ENCODE measurements around the gene GRAMD1B.

Gene GRAMD1B

DNA sequence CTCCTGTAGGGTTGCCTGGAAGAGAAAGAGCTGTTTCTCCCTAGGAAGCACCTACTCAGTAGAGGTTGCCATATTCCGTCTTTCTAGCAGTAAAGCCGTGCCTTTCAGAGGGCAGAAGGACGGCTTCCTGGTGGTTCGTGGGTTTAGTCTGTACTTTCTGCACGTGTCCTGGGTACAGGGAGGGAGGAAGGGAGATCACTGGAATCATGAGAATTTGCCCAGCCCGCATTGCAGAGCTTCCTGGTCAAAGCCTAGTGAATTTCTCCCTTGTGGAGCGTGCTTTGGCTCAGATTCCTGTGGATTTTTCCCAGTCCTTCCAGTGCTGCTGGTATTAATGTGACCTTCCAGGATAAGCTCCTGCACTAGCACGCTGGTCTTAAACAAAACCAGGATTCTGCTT lies 44.9 kb downstream of the GRAMD1B start:
- no peaks in the 10 kb centered on the region for H3K27me3 ChIP-seq (ENCODE audit: control insufficient read depth in 2 of 2, insufficient read depth in 2 of 2, low read length in 2 of 2)
- no peaks in the 10 kb centered on the region for H3K36me3 ChIP-seq (ENCODE audit: control insufficient read depth in 2 of 2, insufficient read depth in 2 of 2, low read length in 2 of 2)
- H3K4me1 ChIP-seq (ENCODE audit: control insufficient read depth in 2 of 2, insufficient read depth in 2 of 2, low read length in 2 of 2): peaks cover 0 to 2% of the 10 kb centered on the region in 2 donors
- no peak overlapping the region for H3K4me3 ChIP-seq (ENCODE audit: low read length in 2 of 2)
- no peaks in the 10 kb centered on the region for H3K9me3 ChIP-seq (ENCODE audit: control insufficient read depth in 2 of 2, low read length in 2 of 2)
- H3K9ac ChIP-seq (ENCODE audit: low read depth in 1 of 2, low read length in 2 of 2): no peak overlapping the region
- H3K27ac ChIP-seq (ENCODE audit: low read depth in 2 of 2, low read length in 2 of 2): no peak overlapping the region

DNA sequence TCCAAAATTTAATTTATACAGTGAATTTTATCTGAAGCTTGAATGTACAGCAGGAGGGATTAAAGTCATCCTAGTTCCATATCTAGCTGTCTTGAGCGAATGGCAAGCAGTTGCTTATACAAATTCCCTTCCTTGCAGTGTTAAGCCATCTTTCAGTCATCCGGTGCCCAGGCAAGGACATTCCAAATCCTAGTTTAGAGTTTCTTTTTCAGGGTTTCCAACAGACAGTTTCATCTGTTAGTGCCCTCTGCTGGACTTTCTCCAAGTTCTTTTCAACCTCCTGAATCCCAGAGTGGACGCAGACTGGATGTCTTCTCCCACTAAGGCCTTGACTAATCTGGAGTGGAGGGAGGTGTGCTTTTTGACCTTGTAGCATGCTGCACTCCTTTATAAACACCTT lies 45.4 kb downstream of the GRAMD1B start:
- H3K4me1 ChIP-seq (ENCODE audit: control insufficient read depth in 2 of 2, insufficient read depth in 2 of 2, low read length in 2 of 2): peaks cover 0 to 2% of the 10 kb centered on the region in 2 donors
- H3K27me3 ChIP-seq (ENCODE audit: control insufficient read depth in 2 of 2, insufficient read depth in 2 of 2, low read length in 2 of 2): no peaks in the 10 kb centered on the region
- no peak overlapping the region for H3K27ac ChIP-seq (ENCODE audit: low read depth in 2 of 2, low read length in 2 of 2)
- H3K9ac ChIP-seq (ENCODE audit: low read depth in 1 of 2, low read length in 2 of 2): no peak overlapping the region
- no peaks in the 10 kb centered on the region for H3K9me3 ChIP-seq (ENCODE audit: control insufficient read depth in 2 of 2, low read length in 2 of 2)
- no peaks in the 10 kb centered on the region for H3K36me3 ChIP-seq (ENCODE audit: control insufficient read depth in 2 of 2, insufficient read depth in 2 of 2, low read length in 2 of 2)
- no peak overlapping the region for H3K4me3 ChIP-seq (ENCODE audit: low read length in 2 of 2)

DNA sequence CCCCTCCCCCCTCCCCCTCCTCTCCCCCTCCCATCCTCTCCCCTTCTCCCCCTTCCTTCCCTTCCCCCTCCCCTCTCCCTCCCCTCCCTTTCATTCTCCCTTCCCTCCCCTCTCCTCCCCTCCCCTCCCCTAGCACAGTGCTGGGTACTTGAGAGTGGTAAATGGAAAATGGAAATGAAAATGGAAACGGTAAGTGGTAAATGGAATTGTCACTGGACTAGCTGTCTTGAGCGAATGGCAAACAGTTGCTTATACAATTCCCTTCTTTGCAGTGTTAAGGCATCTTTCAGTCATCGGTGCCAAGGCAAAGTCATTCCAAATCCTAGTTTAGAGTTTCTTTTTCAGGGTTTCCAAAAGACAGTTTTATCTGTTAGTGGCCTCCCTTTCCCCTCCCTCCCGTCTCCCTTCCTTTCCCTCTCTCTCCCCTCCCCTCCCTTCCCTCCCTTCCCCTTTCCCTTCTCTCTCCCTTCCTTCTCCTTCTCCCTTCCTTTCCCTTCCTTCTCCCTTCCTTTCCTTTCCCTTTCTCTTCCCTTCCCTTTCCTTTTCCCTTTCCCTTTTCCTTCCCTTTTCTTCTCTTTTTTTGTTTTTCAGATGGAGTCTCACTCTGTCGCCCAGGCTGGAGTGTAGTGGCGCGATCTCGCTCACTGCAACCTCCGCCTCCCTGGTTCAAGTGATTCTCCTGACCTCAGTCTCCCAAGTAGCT lies 47.3 kb downstream of the GRAMD1B start:
- no peak overlapping the region for H3K27ac ChIP-seq (ENCODE audit: low read depth in 2 of 2, low read length in 2 of 2)
- no peaks in the 10 kb centered on the region for H3K36me3 ChIP-seq (ENCODE audit: control insufficient read depth in 2 of 2, insufficient read depth in 2 of 2, low read length in 2 of 2)
- no peaks in the 10 kb centered on the region for H3K9me3 ChIP-seq (ENCODE audit: control insufficient read depth in 2 of 2, low read length in 2 of 2)
- no peaks in the 10 kb centered on the region for H3K27me3 ChIP-seq (ENCODE audit: control insufficient read depth in 2 of 2, insufficient read depth in 2 of 2, low read length in 2 of 2)
- H3K9ac ChIP-seq (ENCODE audit: low read depth in 1 of 2, low read length in 2 of 2): no peak overlapping the region
- H3K4me1 ChIP-seq (ENCODE audit: control insufficient read depth in 2 of 2, insufficient read depth in 2 of 2, low read length in 2 of 2): peaks cover 0 to 2% of the 10 kb centered on the region in 2 donors
- no peak overlapping the region for H3K4me3 ChIP-seq (ENCODE audit: low read length in 2 of 2)

DNA sequence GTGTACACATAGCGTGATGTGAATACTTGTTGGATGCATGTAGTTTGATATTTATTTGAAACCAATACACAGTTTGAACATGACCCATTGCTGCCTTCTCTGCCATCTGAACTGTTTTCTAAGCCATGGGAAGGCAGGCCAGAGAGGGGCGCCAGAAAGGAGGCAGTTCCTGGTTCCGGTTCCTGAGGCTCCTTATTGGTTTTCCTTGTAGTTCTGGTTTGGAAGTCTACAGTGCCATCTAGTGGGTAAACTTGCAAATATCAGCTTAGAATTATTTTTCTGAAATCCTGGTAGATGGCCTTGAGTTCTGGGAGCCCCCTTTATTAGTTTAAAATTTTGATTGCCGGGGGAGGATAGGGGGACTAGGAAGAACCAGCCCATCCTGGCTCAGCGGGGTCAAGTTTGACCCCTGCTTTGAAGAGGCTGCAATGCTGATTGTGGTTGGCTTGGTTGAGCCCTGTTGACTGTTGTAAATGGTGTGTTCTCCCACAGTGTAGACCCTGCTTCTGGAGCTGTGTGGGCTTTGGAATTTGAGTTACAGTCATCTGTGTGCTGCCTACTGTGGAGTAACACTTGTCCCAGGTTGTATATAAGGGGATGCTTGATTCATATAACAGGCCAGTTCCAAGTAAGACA lies 48.4 kb downstream of the GRAMD1B start:
- Histone ChIP-seq H3K4me1 (ENCODE audit: control insufficient read depth in 2 of 2, insufficient read depth in 2 of 2, low read length in 2 of 2) (peaks cover 0 to 2% of the 10 kb centered on the region in 2 donors), H3K27me3 (ENCODE audit: control insufficient read depth in 2 of 2, insufficient read depth in 2 of 2, low read length in 2 of 2) (peaks cover 0 to 2% of the 10 kb centered on the region in 2 donors), H3K4me3 (ENCODE audit: low read length in 2 of 2) (peak overlapping the region in 1 of 2 donors; percentile 16), H3K9ac (ENCODE audit: low read depth in 1 of 2, low read length in 2 of 2) (no peak overlapping the region), H3K9me3 (ENCODE audit: control insufficient read depth in 2 of 2, low read length in 2 of 2) (no peaks in the 10 kb centered on the region), H3K36me3 (ENCODE audit: control insufficient read depth in 2 of 2, insufficient read depth in 2 of 2, low read length in 2 of 2) (no peaks in the 10 kb centered on the region), H3K27ac (ENCODE audit: low read depth in 2 of 2, low read length in 2 of 2) (no peak overlapping the region)

DNA sequence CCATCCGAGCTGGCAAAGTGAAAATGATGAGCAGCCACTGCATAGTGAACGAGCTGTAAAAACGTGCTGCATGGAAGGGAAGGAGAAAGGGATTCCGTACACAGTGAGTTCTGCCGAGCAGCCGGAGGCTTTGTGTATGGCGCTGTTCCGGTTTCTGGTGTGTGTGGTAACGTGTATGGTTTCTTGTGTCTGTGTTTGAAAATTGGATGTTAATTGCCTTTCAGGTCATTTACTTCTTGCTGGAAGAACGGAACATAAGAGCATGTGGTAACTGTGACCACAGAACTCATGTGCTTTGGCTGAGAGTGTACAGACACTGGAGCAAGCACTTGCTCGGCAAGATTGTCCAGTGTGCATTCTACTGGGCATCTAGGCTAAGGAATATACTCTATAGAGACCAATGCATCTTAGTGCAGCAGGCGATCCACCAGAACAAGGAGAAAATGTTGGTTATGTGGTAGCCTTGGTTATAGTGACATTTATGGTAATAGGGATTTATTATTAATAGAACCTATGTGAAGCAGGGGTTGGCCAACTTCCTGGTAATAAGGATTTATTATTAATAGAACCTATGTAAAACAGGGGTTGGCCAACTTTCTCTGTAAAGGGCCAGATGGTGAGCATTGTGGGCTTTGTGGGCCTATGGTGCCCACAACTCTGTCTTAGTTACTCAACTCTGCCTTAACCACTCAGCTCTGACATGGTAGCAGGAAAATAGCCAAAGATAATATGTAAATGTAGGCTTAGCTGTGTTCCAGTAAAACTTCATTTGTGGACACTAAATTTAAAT lies 49.2 kb downstream of the GRAMD1B start:
- no peak overlapping the region for H3K9ac ChIP-seq (ENCODE audit: low read depth in 1 of 2, low read length in 2 of 2)
- H3K4me3 ChIP-seq (ENCODE audit: low read length in 2 of 2): peak overlapping the region; percentile 8 to 16
- H3K9me3 ChIP-seq (ENCODE audit: control insufficient read depth in 2 of 2, low read length in 2 of 2): no peaks in the 10 kb centered on the region
- peaks cover 0 to 2% of the 10 kb centered on the region in 2 donors for H3K4me1 ChIP-seq (ENCODE audit: control insufficient read depth in 2 of 2, insufficient read depth in 2 of 2, low read length in 2 of 2)
- peaks cover 0 to 2% of the 10 kb centered on the region in 2 donors for H3K27me3 ChIP-seq (ENCODE audit: control insufficient read depth in 2 of 2, insufficient read depth in 2 of 2, low read length in 2 of 2)
- H3K36me3 ChIP-seq (ENCODE audit: control insufficient read depth in 2 of 2, insufficient read depth in 2 of 2, low read length in 2 of 2): no peaks in the 10 kb centered on the region
- no peak overlapping the region for H3K27ac ChIP-seq (ENCODE audit: low read depth in 2 of 2, low read length in 2 of 2)

DNA sequence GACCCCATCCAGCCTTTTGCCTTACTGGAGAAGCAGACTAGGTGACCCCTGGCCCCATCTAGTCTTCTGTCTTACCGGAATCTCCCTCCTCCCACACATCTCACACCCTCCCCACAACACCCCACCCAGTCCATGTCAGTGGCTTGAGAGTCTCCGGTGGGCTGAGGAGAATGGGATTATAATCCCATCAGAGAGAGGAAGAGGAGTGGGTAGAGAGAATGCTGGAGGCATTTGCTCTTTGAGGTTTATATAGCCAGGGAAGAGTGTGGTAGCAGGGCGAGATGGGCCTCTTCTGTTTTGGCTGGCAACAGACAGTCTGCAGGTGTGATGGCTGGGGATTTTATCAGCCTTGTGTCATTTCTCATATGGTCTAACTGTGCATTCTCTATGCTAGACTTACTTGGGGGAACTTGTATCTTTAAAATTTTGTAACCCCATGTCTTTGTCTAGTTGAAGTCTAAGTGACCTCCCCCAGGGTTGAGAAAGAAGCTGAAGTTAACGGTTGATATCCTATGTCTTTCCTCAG lies 50.3 kb downstream of the GRAMD1B start:
- no peak overlapping the region for H3K27ac ChIP-seq (ENCODE audit: low read depth in 2 of 2, low read length in 2 of 2)
- no peak overlapping the region for H3K4me3 ChIP-seq (ENCODE audit: low read length in 2 of 2)
- H3K36me3 ChIP-seq (ENCODE audit: control insufficient read depth in 2 of 2, insufficient read depth in 2 of 2, low read length in 2 of 2): no peaks in the 10 kb centered on the region
- H3K27me3 ChIP-seq (ENCODE audit: control insufficient read depth in 2 of 2, insufficient read depth in 2 of 2, low read length in 2 of 2): peaks cover 0 to 2% of the 10 kb centered on the region in 2 donors
- H3K9ac ChIP-seq (ENCODE audit: low read depth in 1 of 2, low read length in 2 of 2): no peak overlapping the region
- H3K9me3 ChIP-seq (ENCODE audit: control insufficient read depth in 2 of 2, low read length in 2 of 2): no peaks in the 10 kb centered on the region
- peaks cover 0 to 2% of the 10 kb centered on the region in 2 donors for H3K4me1 ChIP-seq (ENCODE audit: control insufficient read depth in 2 of 2, insufficient read depth in 2 of 2, low read length in 2 of 2)

DNA sequence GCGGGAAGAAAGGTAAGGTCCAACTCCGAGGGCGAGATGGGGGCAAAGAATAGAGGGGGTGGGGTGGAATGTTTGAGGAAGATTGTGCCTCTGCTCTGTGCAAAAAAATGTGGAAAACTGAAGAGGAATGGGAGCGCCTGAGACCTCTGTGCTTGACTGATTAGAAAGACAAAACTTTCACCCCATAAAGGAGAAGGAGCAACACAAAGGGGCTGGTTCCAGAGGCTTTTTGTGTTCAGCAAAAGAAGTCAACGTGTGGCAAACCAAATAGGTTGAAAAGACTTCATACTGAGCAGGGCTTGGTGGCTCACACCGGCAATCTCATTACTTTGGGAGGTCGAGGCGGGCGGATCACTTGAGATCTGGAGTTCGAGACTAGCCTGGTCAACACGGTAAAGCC lies 50.8 kb downstream of the GRAMD1B start:
- Histone ChIP-seq H3K27me3 (ENCODE audit: control insufficient read depth in 2 of 2, insufficient read depth in 2 of 2, low read length in 2 of 2) (peaks cover 0 to 2% of the 10 kb centered on the region in 2 donors), H3K36me3 (ENCODE audit: control insufficient read depth in 2 of 2, insufficient read depth in 2 of 2, low read length in 2 of 2) (no peaks in the 10 kb centered on the region), H3K4me1 (ENCODE audit: control insufficient read depth in 2 of 2, insufficient read depth in 2 of 2, low read length in 2 of 2) (peaks cover 0 to 2% of the 10 kb centered on the region in 2 donors), H3K4me3 (ENCODE audit: low read length in 2 of 2) (no peak overlapping the region), H3K9ac (ENCODE audit: low read depth in 1 of 2, low read length in 2 of 2) (no peak overlapping the region), H3K27ac (ENCODE audit: low read depth in 2 of 2, low read length in 2 of 2) (no peak overlapping the region), H3K9me3 (ENCODE audit: control insufficient read depth in 2 of 2, low read length in 2 of 2) (no peaks in the 10 kb centered on the region)

DNA sequence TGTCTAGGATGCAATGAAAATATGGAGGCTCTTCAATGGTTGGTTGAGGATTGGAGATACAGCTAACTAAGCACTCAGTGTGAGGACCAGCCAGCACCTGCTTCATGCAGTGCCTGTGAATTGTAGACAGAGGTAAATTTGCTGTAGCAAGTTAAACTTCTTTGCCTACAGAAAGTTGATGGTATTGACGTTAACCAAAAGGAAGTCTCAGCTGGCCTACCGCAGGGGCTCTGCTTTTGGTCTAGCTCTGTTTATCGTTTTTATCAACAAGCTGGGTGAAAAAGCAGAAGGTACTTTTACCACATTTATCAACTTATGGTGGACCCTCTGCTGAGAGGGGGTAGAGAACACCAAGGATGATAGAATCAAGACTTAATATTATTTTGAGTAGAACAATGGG lies 51.6 kb downstream of the GRAMD1B start:
- no peak overlapping the region for H3K27ac ChIP-seq (ENCODE audit: low read depth in 2 of 2, low read length in 2 of 2)
- H3K9me3 ChIP-seq (ENCODE audit: control insufficient read depth in 2 of 2, low read length in 2 of 2): no peaks in the 10 kb centered on the region
- no peaks in the 10 kb centered on the region for H3K36me3 ChIP-seq (ENCODE audit: control insufficient read depth in 2 of 2, insufficient read depth in 2 of 2, low read length in 2 of 2)
- peaks cover 0 to 2% of the 10 kb centered on the region in 2 donors for H3K27me3 ChIP-seq (ENCODE audit: control insufficient read depth in 2 of 2, insufficient read depth in 2 of 2, low read length in 2 of 2)
- H3K4me3 ChIP-seq (ENCODE audit: low read length in 2 of 2): peak overlapping the region in 1 of 2 donors; percentile 28
- peaks cover 0 to 2% of the 10 kb centered on the region in 2 donors for H3K4me1 ChIP-seq (ENCODE audit: control insufficient read depth in 2 of 2, insufficient read depth in 2 of 2, low read length in 2 of 2)
- no peak overlapping the region for H3K9ac ChIP-seq (ENCODE audit: low read depth in 1 of 2, low read length in 2 of 2)

DNA sequence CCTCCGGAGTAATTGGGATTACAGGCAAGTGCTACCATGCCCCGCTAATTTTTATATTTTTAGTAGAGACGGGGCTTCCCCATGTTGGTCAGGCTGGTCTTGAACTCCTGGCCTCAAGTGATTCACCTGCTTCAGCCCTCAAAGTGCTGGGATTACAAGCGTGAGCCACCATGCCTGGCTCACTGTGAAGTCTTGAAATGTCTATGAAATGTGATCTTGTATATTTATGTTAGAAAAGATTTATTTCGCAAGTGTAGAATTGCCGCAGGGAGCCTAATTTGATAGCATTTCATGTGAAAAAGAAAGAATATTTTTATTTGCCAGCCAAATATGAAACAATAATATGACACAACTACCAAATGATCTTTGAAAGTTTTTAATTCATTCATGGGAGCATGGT lies 52.1 kb downstream of the GRAMD1B start:
- peaks cover 0 to 2% of the 10 kb centered on the region in 2 donors for H3K27me3 ChIP-seq (ENCODE audit: control insufficient read depth in 2 of 2, insufficient read depth in 2 of 2, low read length in 2 of 2)
- H3K4me1 ChIP-seq (ENCODE audit: control insufficient read depth in 2 of 2, insufficient read depth in 2 of 2, low read length in 2 of 2): peaks cover 0 to 2% of the 10 kb centered on the region in 2 donors
- H3K4me3 ChIP-seq (ENCODE audit: low read length in 2 of 2): no peak overlapping the region
- H3K9me3 ChIP-seq (ENCODE audit: control insufficient read depth in 2 of 2, low read length in 2 of 2): no peaks in the 10 kb centered on the region
- H3K9ac ChIP-seq (ENCODE audit: low read depth in 1 of 2, low read length in 2 of 2): no peak overlapping the region
- H3K27ac ChIP-seq (ENCODE audit: low read depth in 2 of 2, low read length in 2 of 2): no peak overlapping the region
- H3K36me3 ChIP-seq (ENCODE audit: control insufficient read depth in 2 of 2, insufficient read depth in 2 of 2, low read length in 2 of 2): no peaks in the 10 kb centered on the region

DNA sequence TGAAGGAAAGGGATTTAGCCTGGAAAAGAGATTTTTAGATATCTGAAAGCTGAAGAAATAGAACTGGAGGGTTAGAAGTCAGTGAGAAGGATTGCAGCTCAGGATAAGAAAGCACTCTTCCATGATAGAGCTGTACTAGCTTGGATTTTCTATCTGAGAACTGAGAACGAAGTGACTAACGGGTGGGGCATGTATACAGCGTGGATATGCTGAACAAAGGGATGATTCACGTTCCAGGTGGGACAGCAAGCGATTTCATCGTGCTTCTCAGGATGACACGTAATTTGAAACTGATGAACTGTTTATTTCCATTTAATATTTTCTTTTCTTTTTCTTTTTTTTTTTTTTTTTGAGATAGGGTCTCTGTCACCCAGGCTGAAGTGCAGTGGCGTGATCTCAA lies 53.0 kb downstream of the GRAMD1B start:
- Histone ChIP-seq H3K27me3 (ENCODE audit: control insufficient read depth in 2 of 2, insufficient read depth in 2 of 2, low read length in 2 of 2) (peaks cover 0 to 2% of the 10 kb centered on the region in 2 donors), H3K27ac (ENCODE audit: low read depth in 2 of 2, low read length in 2 of 2) (no peak overlapping the region), H3K4me3 (ENCODE audit: low read length in 2 of 2) (no peak overlapping the region), H3K36me3 (ENCODE audit: control insufficient read depth in 2 of 2, insufficient read depth in 2 of 2, low read length in 2 of 2) (no peaks in the 10 kb centered on the region), H3K9me3 (ENCODE audit: control insufficient read depth in 2 of 2, low read length in 2 of 2) (no peaks in the 10 kb centered on the region), H3K4me1 (ENCODE audit: control insufficient read depth in 2 of 2, insufficient read depth in 2 of 2, low read length in 2 of 2) (peaks cover 0 to 2% of the 10 kb centered on the region in 2 donors), H3K9ac (ENCODE audit: low read depth in 1 of 2, low read length in 2 of 2) (no peak overlapping the region)
